ENCODE data around the gene TAF11L11. TPM values are rescaled to one million over a fixed set of nuclear protein-coding genes. Genes with fewer than 3 reads are reported as not detected.
"Not testable (repeated sequence)": the region's sequence is repeated elsewhere in the genome, so short reads cannot be mapped to it uniquely, and the experiment has no call there.

Gene TAF11L11
- total RNA-seq (2014; rRNA removed; shearing (Covaris generic)): not detected in 2 replicates

GRCh38 chr5:17603880-17604279, at the start of gene TAF11L11:
TAF11L11 (plus strand) TSS chr5:17604183.
- H3K4me3 ChIP-seq (ENCODE audit: insufficient read depth, low read depth, low read length); H3K27me3 ChIP-seq (ENCODE audit: control insufficient read depth, insufficient read depth, low read length); H3K36me3 ChIP-seq (replicated peaks; ENCODE audit: control insufficient read depth, insufficient read depth, low read length); DNase-seq: not testable (repeated sequence)

- H3K27me3 ChIP-seq (ENCODE audit: control insufficient read depth, insufficient read depth, low read length); H3K36me3 ChIP-seq (replicated peaks; ENCODE audit: control insufficient read depth, insufficient read depth, low read length); DNase-seq; H3K4me3 ChIP-seq (ENCODE audit: insufficient read depth, low read depth, low read length): not testable (repeated sequence)
Observed at GRCh38 chr5:17585658-17586057, 18.3 kb upstream of the TAF11L11 start, which contains the start of gene TAF11L7. TAF11L7 (minus strand) TSS chr5:17585758.

GRCh38 chr5:17590860-17591259, 13.1 kb upstream of the TAF11L11 start, which contains the start of gene TAF11L8:
TAF11L8 (minus strand) TSS chr5:17590960.
- not testable (repeated sequence) for H3K27me3 ChIP-seq (ENCODE audit: control insufficient read depth, insufficient read depth, low read length); DNase-seq; H3K36me3 ChIP-seq (replicated peaks; ENCODE audit: control insufficient read depth, insufficient read depth, low read length); H3K4me3 ChIP-seq (ENCODE audit: insufficient read depth, low read depth, low read length)

- not testable (repeated sequence) for H3K36me3 ChIP-seq (replicated peaks; ENCODE audit: control insufficient read depth, insufficient read depth, low read length); H3K4me3 ChIP-seq (ENCODE audit: insufficient read depth, low read depth, low read length); DNase-seq; H3K27me3 ChIP-seq (ENCODE audit: control insufficient read depth, insufficient read depth, low read length)
Observed at GRCh38 chr5:17594255-17594654, 9.7 kb upstream of the TAF11L11 start, which contains the start of gene TAF11L9. TAF11L9 (minus strand) TSS chr5:17594394.

GRCh38 chr5:17597728-17598127, 6.3 kb upstream of the TAF11L11 start, which contains the start of gene TAF11L10:
TAF11L10 (minus strand) TSS chr5:17597828.
- not testable (repeated sequence) for DNase-seq; H3K36me3 ChIP-seq (replicated peaks; ENCODE audit: control insufficient read depth, insufficient read depth, low read length); H3K4me3 ChIP-seq (ENCODE audit: insufficient read depth, low read depth, low read length); H3K27me3 ChIP-seq (ENCODE audit: control insufficient read depth, insufficient read depth, low read length)

- no peak overlapping the region for H3K4me3 ChIP-seq (ENCODE audit: insufficient read depth, low read depth, low read length)
- no peak for DNase-seq
- no peaks in the 10 kb centered on the region for H3K27me3 ChIP-seq (ENCODE audit: control insufficient read depth, insufficient read depth, low read length)
- H3K36me3 ChIP-seq (replicated peaks; ENCODE audit: control insufficient read depth, insufficient read depth, low read length): no peaks in the 10 kb centered on the region
Observed at GRCh38 chr5:17604951-17605350, 968 bp downstream of the TAF11L11 start.

- H3K27me3 ChIP-seq (ENCODE audit: control insufficient read depth, insufficient read depth, low read length); DNase-seq; H3K4me3 ChIP-seq (ENCODE audit: insufficient read depth, low read depth, low read length); H3K36me3 ChIP-seq (replicated peaks; ENCODE audit: control insufficient read depth, insufficient read depth, low read length): not testable (repeated sequence)
Observed at GRCh38 chr5:17607461-17607860, 3.5 kb downstream of the TAF11L11 start.

- not testable (repeated sequence) for H3K27me3 ChIP-seq (ENCODE audit: control insufficient read depth, insufficient read depth, low read length); DNase-seq; H3K36me3 ChIP-seq (replicated peaks; ENCODE audit: control insufficient read depth, insufficient read depth, low read length); H3K4me3 ChIP-seq (ENCODE audit: insufficient read depth, low read depth, low read length)
Observed at GRCh38 chr5:17610092-17610491, 6.1 kb downstream of the TAF11L11 start, which contains the start of gene TAF11L12. TAF11L12 (plus strand) TSS chr5:17610392.

- H3K4me3 ChIP-seq (ENCODE audit: insufficient read depth, low read depth, low read length): no peak overlapping the region
- no peaks in the 10 kb centered on the region for H3K27me3 ChIP-seq (ENCODE audit: control insufficient read depth, insufficient read depth, low read length)
- DNase-seq: no peak
Observed at GRCh38 chr5:17614872-17615605, 11.1 kb downstream of the TAF11L11 start.

GRCh38 chr5:17619354-17619753, 15.4 kb downstream of the TAF11L11 start:
- no peak for DNase-seq
- Histone ChIP-seq H3K27me3 (ENCODE audit: control insufficient read depth, insufficient read depth, low read length) (no peaks in the 10 kb centered on the region), H3K4me3 (ENCODE audit: insufficient read depth, low read depth, low read length) (no peak overlapping the region), H3K36me3 (replicated peaks; ENCODE audit: control insufficient read depth, insufficient read depth, low read length) (no peaks in the 10 kb centered on the region)

More at GRCh38 chr5:17614872-17615605, 11.1 kb downstream of the TAF11L11 start:
- H3K36me3 ChIP-seq (replicated peaks; ENCODE audit: control insufficient read depth, insufficient read depth, low read length): no peaks in the 10 kb centered on the region

- no peaks in the 10 kb centered on the region for H3K36me3 ChIP-seq (replicated peaks; ENCODE audit: control insufficient read depth, insufficient read depth, low read length)
- H3K27me3 ChIP-seq (ENCODE audit: control insufficient read depth, insufficient read depth, low read length): no peaks in the 10 kb centered on the region
- peak; percentile 75 for DNase-seq
- no peak overlapping the region for H3K4me3 ChIP-seq (ENCODE audit: insufficient read depth, low read depth, low read length)
Observed at GRCh38 chr5:17620627-17621026, 16.6 kb downstream of the TAF11L11 start.

GRCh38 chr5:17625686-17626085, 21.7 kb downstream of the TAF11L11 start:
- DNase-seq: no peak
- no peaks in the 10 kb centered on the region for H3K36me3 ChIP-seq (replicated peaks; ENCODE audit: control insufficient read depth, insufficient read depth, low read length)
- H3K4me3 ChIP-seq (ENCODE audit: insufficient read depth, low read depth, low read length): no peak overlapping the region
- no peaks in the 10 kb centered on the region for H3K27me3 ChIP-seq (ENCODE audit: control insufficient read depth, insufficient read depth, low read length)

GRCh38 chr5:17631788-17632187, 27.8 kb downstream of the TAF11L11 start, which contains the start of gene TAF11L13:
TAF11L13 (plus strand) TSS chr5:17632088.
- H3K36me3 ChIP-seq (replicated peaks; ENCODE audit: control insufficient read depth, insufficient read depth, low read length); H3K27me3 ChIP-seq (ENCODE audit: control insufficient read depth, insufficient read depth, low read length); H3K4me3 ChIP-seq (ENCODE audit: insufficient read depth, low read depth, low read length); DNase-seq: not testable (repeated sequence)

- Histone ChIP-seq H3K27me3 (ENCODE audit: control insufficient read depth, insufficient read depth, low read length) (no peaks in the 10 kb centered on the region), H3K4me3 (ENCODE audit: insufficient read depth, low read depth, low read length) (no peak within 1 kb of the TSS), H3K36me3 (replicated peaks; ENCODE audit: control insufficient read depth, insufficient read depth, low read length) (no peaks in the 10 kb centered on the region)
- no peak for DNase-seq
Observed at GRCh38 chr5:17634160-17634559, 30.2 kb downstream of the TAF11L11 start, which contains the start of gene TAF11L14. TAF11L14 (plus strand) TSS chr5:17634460.

- H3K36me3 ChIP-seq (replicated peaks; ENCODE audit: control insufficient read depth, insufficient read depth, low read length); H3K4me3 ChIP-seq (ENCODE audit: insufficient read depth, low read depth, low read length); DNase-seq; H3K27me3 ChIP-seq (ENCODE audit: control insufficient read depth, insufficient read depth, low read length): not testable (repeated sequence)
Observed at GRCh38 chr5:17649232-17649631, 45.2 kb downstream of the TAF11L11 start.
